ENCODE results near the gene OR5M3. TPM values are rescaled to one million over a fixed set of nuclear protein-coding genes. Genes with fewer than 3 reads are reported as not detected.

Gene OR5M3
- total and polyA plus RNA-seq, 2 donors (not counting 1 experiment from before 2014, with no cell fraction given): not detected

- no peaks in the 10 kb centered on the region for H3K4me1 Mint-ChIP-seq
Observed at GRCh38 chr11:56474729-56475235, 1.6 kb upstream of the OR5M3 start.

DNA sequence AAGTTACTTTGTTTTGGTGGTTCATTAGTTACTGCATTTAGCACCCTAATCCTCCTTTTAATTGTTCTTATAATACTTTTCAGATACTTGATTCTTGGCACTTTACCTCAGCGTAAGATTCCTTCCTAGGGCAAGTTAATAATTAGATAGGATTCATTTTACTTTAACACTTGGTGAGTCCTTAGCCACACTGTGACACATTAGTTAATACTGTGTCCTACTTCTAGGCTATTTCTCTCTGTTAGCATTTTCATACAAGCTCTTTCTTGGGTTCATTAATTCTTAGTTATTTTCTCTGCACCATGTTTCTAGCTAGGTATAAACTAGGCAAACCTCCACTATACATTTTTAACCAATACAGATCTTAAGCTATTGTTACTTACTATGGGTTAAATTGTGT is 16.1 kb downstream of the OR5M3 start:
- Mint-ChIP-seq H3K27ac (no peak overlapping the region), H3K27me3 (no peaks in the 10 kb centered on the region), H3K9me3 (ENCODE audit: insufficient read depth) (peaks cover 3% of the 10 kb centered on the region), H3K4me1 (no peaks in the 10 kb centered on the region), H3K4me3 (no peak overlapping the region)
- no peaks in the 10 kb centered on the region for H4K20me1 ChIP-seq (ENCODE audit: control insufficient read depth, insufficient read depth, low read length, poor library complexity, severe bottlenecking)
- H3K36me3 ChIP-seq (replicated peaks in 1 of 2; ENCODE audit: control extremely low read depth in 1 of 2, control insufficient read depth in 1 of 2, extremely low read depth in 1 of 2, insufficient read depth in 2 of 2, low read length in 1 of 2): no peaks in the 10 kb centered on the region
- H2AFZ ChIP-seq (ENCODE audit: insufficient read depth, low read depth, low read length, poor library complexity, severe bottlenecking): no peak overlapping the region
- TF ChIP-seq CTCF (IDR thresholded peaks at IDR 0.05) (no peak), EZH2 (IDR thresholded peaks at IDR 0.05; ENCODE audit: borderline replicate concordance, insufficient read depth, low read depth, low read length, poor library complexity, severe bottlenecking) (no peak)
- H3K27ac ChIP-seq (ENCODE audit: low read length in 2 of 2): no peak overlapping the region
- POLR2A ChIA-PET: no interaction called here
- H3K79me2 ChIP-seq (ENCODE audit: control insufficient read depth, insufficient read depth, low read length): no peaks in the 10 kb centered on the region
- CTCF ChIA-PET: no interaction called here
- H3K27me3 ChIP-seq (replicated peaks in 1 of 4; ENCODE audit: control extremely low read depth in 1 of 4, control insufficient read depth in 3 of 4, insufficient read depth in 4 of 4, low read length in 3 of 4): no peaks in the 10 kb centered on the region
- intact Hi-C loops (cut with micrococcal nuclease): no loop called here
- no peaks in the 10 kb centered on the region for H3K4me1 ChIP-seq (ENCODE audit: control insufficient read depth in 2 of 2, insufficient read depth in 2 of 2, low read length in 2 of 2)
- WGBS (ENCODE audit: insufficient coverage): no CpG with 5 or more reads among the region's 1 CpG
- H3K9ac ChIP-seq (ENCODE audit: low read length): no peak overlapping the region
- H3K9me3 ChIP-seq (ENCODE audit: control extremely low read depth in 1 of 3, control insufficient read depth in 2 of 3, insufficient read depth in 1 of 3, low read length in 2 of 3): no peaks in the 10 kb centered on the region
- DNase-seq: no peak
- ATAC-seq (ENCODE audit: low read depth): no peak
- no peak overlapping the region for H3K4me3 ChIP-seq (ENCODE audit: control extremely low read depth in 1 of 5, extremely low read depth in 1 of 5, insufficient read depth in 1 of 5, low read depth in 2 of 5, low read length in 4 of 5)
- H3K4me2 ChIP-seq (replicated peaks; ENCODE audit: low read depth, low read length, poor library complexity, severe bottlenecking): no peak overlapping the region

More at GRCh38 chr11:56474729-56475235, 1.6 kb upstream of the OR5M3 start:
- Histone ChIP-seq H3K36me3 (replicated peaks in 1 of 2; ENCODE audit: control extremely low read depth in 1 of 2, control insufficient read depth in 1 of 2, extremely low read depth in 1 of 2, insufficient read depth in 2 of 2, low read length in 1 of 2) (no peaks in the 10 kb centered on the region), H2AFZ (ENCODE audit: insufficient read depth, low read depth, low read length, poor library complexity, severe bottlenecking) (no peak overlapping the region), H3K9ac (ENCODE audit: low read length) (no peak overlapping the region), H3K4me3 (ENCODE audit: control extremely low read depth in 1 of 5, extremely low read depth in 1 of 5, insufficient read depth in 1 of 5, low read depth in 2 of 5, low read length in 4 of 5) (no peak overlapping the region), H3K27me3 (replicated peaks in 1 of 4; ENCODE audit: control extremely low read depth in 1 of 4, control insufficient read depth in 3 of 4, insufficient read depth in 4 of 4, low read length in 3 of 4) (no peaks in the 10 kb centered on the region), H3K79me2 (ENCODE audit: control insufficient read depth, insufficient read depth, low read length) (no peaks in the 10 kb centered on the region), H4K20me1 (ENCODE audit: control insufficient read depth, insufficient read depth, low read length, poor library complexity, severe bottlenecking) (no peaks in the 10 kb centered on the region), H3K4me2 (replicated peaks; ENCODE audit: low read depth, low read length, poor library complexity, severe bottlenecking) (no peak overlapping the region), H3K4me1 (ENCODE audit: control insufficient read depth in 2 of 2, insufficient read depth in 2 of 2, low read length in 2 of 2) (no peaks in the 10 kb centered on the region), H3K27ac (ENCODE audit: low read length in 2 of 2) (no peak overlapping the region), H3K9me3 (ENCODE audit: control extremely low read depth in 1 of 3, control insufficient read depth in 2 of 3, insufficient read depth in 1 of 3, low read length in 2 of 3) (no peaks in the 10 kb centered on the region)
- no CpG with 5 or more reads among the region's 1 CpG for WGBS (ENCODE audit: insufficient coverage)
- DNase-seq (no peak), ATAC-seq (ENCODE audit: low read depth) (no peak)
- CTCF ChIA-PET: no interaction called here
- H3K4me3 Mint-ChIP-seq: no peak overlapping the region
- H3K9me3 Mint-ChIP-seq (ENCODE audit: insufficient read depth): peaks cover 2% of the 10 kb centered on the region
- intact Hi-C loops (cut with micrococcal nuclease): no loop called here
- no peaks in the 10 kb centered on the region for H3K27me3 Mint-ChIP-seq
- H3K27ac Mint-ChIP-seq: no peak overlapping the region
- TF ChIP-seq EZH2 (IDR thresholded peaks at IDR 0.05; ENCODE audit: borderline replicate concordance, insufficient read depth, low read depth, low read length, poor library complexity, severe bottlenecking) (no peak), CTCF (IDR thresholded peaks at IDR 0.05) (no peak)
- POLR2A ChIA-PET: no interaction called here
